GM19395 (cell line): ENCODE measurements around the gene FHOD1.

Source experiments
- ATAC-seq: cut with Tn5 transposase; IDR thresholded peaks from one replicate; pipeline ENCODE4 v1.9.1; 2021; ENCODE audit warnings: mild to moderate bottlenecking, moderate library complexity; ENCODE audit not compliant: unreplicated experiment

Gene FHOD1

DNA sequence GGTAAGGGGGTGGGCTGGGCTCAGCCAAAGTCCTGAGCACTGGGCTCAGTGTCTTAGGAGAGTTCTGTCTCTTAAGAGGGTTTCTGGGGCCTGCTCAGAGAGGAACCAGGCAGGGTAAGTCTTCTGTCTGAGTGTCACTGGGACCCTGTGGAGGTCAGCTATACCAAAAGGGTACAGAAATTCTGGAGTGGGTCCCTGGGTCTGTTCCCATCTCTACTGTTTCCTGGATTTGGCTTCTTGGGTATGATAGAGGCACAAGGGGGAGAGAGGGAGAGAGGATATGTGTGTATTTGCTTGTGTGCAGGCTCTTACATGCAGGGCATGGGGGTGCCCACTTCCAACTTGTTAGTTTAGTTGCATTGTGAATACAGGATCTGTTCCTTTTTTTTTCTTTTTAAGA is 53.7 kb downstream of the FHOD1 start:
- no peak for ATAC-seq

DNA sequence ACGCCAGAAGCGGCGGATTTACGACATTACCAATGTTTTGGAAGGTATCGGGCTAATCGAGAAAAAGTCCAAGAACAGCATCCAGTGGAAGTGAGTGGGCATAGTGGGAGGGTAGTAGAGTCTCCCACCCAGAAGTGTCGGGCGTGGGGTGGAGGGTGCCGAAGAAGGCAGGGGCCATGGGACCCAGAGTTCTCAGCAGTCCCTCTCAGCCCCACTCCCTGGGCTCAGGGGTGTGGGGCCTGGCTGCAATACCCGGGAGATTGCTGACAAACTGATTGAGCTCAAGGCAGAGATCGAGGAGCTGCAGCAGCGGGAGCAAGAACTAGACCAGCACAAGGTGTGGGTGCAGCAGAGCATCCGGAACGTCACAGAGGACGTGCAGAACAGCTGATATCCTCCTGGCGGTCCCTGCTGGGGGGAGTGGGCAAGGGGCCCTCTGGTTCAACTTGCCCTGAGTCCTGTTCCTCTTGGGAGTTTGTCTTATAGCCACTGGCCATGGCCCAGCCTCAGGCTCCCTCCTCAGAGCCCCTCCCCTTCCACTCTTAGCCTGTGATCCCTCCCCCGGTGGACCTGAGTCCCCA is 54.4 kb downstream of the FHOD1 start:
- no peak for ATAC-seq

DNA sequence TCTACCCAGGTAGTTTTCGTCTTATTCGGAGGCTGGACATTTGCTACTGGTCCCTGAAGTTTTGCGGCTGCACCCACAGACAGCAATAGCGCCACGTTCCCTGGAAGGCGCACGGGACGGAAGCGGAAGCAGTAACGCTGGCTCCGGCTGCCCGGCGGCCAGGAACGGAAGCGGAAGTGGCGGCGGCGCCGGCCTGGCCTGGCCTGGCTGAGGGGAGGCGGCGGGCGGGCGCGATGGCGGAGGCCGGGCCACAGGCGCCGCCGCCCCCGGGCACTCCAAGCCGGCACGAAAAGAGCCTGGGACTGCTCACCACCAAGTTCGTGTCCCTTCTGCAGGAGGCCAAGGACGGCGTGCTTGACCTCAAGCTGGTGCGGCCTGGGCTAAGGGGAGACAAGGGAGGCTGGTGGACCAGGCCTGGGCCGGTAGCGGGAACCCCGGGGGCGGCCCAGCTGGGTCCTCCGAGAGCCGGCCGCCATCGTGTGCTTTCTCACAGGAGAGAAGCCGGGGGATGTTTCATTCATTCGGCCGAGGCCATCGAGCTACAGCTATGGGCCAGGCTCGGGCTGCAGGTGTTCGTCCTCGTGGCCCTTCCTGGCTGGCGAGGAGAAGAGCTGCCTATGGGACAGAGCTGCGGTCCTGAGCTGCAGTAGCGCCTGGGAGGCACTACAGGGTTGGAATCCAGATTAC is 55.1 kb downstream of the FHOD1 start, which contains the start of gene E2F4:
Gene E2F4 (plus strand): TSS at position 161 of the 687 bp plus-strand sequence. CDS start 73 bp downstream, at position 234.
- peak; percentile 84 for ATAC-seq

GRCh38 chr16:67191411-67191994 is 55.8 kb downstream of the FHOD1 start:
- ATAC-seq, result peak; percentile 4

GRCh38 chr16:67190448-67191399 is 56.6 kb downstream of the FHOD1 start:
- ATAC-seq, result no peak

DNA sequence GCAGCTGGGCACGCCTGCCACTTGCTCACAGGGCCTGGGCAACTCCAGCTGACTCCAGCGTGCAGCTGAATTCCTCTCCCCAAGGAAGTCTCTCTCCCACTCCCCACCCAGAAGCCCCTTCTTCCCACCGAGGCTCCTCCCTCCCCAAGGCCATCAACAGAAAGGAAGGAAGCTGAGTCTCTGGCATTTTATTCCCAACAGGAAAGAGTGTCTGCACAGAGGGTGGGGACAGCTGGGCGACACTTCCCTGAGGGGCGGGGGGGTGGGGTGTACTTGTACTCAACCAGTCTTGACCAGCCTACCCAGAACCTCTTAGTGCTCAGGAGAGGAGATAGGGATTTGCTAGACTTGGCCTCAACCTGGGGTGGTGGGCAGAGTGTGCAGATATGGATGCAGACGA is 57.2 kb downstream of the FHOD1 start, which contains the start of gene EXOC3L1:
Gene EXOC3L1 (minus strand): TSS at position 96 of the 400 bp plus-strand sequence. CDS start 460 bp downstream, outside the sequence.
- ATAC-seq, result no peak

DNA sequence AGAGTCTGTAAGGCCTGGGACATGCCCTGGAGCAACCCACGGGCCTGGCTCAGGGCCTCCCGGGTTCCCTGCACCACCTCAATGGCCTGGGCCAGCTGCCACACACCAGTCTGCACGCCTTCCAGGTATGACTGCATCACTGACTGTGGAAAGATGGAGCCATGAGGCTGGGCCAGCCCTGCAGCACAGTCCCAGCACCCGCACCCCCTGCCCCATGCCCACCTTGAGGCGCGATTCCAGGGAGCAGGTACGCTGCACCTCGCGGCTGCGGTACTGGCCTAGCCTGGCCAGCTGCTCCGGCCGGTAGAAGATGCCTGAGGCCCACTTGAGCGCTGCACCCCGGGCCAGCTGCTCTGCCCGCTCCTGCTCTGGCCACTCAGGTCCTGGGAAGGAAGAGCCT is 58.5 kb downstream of the FHOD1 start:
- no peak for ATAC-seq

DNA sequence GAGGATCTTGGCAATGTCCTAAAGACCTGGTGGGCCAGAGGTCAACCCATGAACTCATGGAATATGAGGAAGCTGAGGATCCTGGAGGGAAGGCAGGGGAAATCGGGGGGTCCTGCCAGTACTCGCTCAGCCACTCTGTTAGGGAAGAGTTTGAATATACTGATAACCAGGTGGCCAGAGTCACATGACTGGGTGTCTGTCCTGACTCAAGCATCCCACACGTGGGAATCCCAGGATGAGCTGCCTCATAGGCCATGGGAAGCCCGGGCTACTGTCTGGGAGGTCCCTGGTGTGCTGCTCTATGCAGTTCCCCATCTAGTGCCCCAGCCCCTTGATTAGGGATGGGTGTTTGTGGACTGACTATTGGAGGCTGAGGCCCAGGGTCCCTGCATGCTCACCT is 59.0 kb downstream of the FHOD1 start:
- ATAC-seq, result no peak

DNA sequence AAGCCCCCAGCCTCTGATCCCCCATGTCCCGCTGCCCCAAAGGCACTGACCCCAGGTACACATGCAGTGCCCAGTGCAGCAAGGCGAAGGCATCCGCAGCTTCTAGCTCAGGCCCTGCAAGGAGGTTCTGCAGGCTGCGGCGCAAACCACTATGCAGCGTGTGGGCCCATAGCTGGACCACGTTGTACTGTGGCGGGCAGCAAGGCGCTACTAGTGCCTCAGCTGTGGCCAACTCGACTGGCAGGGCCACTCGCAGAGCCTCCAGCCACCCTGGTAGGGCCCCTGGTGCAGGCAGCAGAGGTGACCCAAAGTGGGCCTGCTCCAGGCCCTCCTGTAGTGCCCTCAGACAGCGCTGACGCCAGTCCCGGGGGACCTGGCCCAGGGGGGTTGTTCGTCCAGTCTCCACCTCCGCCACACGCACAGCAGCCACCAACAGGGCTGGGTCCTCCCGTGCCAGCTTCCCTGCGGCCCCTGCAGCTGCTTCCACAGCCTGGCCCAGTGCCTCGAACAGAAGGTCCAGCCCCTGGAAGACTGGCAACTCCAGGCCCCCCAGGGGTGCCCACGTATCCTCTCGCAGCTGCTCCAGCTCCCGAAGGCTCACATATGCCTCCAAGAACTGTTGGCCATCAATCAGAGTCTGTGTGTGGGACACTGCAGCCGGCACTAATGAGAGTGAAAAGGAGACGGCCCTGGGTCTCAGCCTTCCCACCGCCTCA is 59.9 kb downstream of the FHOD1 start:
- ATAC-seq, result no peak

DNA sequence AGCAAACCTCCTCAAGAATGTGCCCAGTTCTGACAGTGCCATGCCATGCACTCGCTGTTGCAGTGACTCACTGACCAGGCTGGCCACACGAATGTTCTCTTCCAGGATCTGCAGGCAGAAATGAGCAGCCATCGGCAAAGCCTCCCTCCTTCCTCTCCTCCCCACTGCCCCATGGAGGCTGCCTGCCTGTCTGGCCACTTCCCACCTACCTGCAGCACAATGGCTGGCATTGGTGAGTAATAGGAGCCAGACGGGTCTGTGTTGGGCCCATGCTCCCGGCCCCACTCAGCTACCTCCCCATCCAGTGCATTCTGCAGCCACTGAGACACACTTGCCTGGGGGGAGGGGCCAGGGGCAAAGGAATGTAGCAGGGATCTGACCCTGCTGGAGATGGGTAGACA is 60.7 kb downstream of the FHOD1 start:
- no peak for ATAC-seq

- ATAC-seq, result no peak
These were observed 61.6 kb downstream of the FHOD1 start for GRCh38 chr16:67185651-67186134.

DNA sequence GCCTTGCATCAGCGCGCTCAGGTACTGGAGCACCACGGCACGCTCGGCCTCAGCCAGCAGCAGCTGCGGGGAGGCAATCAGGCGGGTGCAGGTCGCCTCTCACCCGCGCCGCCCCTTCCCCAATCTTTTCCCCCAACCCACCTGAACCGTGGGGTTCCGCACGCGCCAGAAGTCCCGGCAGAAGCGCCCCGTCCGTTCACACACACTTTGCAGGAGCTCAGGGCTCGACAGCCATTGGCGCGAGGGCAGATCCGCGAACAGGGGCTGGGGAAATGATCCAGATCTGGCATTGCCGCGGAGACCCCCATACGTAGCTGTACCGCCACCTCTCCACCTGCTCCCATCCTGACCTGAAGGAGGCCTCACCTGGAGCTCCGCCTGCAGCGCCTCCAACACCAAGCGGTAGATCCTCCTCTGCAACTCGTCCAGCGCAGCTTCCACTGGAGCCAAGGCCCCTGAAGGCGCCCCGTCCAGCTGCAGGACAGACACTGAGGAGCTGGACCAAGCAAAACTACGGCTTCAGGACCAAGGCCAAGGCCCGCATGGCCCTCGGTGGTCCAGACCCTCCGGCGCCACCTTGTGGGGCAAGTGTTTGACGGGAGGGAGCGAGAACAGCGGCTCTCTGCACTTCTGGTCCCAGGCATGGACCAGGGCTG is 62.2 kb downstream of the FHOD1 start:
- ATAC-seq, result no peak

DNA sequence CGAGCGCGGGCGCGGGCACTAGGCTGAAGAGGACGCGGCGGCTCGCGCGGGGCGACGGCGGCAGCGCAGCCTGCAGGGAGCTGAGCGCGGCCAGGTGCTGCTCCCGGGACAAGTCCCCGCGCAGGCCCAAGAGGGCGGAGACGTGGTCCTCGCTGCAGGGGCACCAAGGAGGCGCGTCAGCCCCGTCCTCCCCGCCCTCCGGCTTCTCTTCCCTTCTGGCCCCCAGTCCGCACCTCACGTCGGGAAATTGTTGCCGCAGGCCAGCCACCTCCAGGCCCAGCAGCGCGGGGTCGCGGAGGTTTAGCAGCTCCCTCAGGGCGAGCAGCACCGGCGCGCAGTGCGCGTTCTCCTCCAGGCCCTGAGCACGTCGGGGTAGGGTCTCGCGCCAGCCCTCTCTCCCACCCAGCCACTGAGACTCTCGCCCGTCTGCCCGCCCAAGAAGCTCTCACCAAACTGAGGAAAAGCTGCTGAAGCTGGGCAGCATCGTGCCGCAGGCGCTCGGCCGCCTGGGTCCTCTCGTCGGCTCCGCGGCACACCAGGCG is 62.8 kb downstream of the FHOD1 start:
- ATAC-seq, result peak; percentile 9

GRCh38 chr16:67183627-67184452 is 63.4 kb downstream of the FHOD1 start, which contains the start of gene MATCAP1:
TSS of gene MATCAP1 (minus strand) at chr16:67183963. CDS start at chr16:67180610, 3,353 bp downstream.
- peak; percentile 92 for ATAC-seq

GRCh38 chr16:67183284-67183626 is 64.0 kb downstream of the FHOD1 start:
- ATAC-seq, result no peak

GRCh38 chr16:67182288-67182687 is 65.0 kb downstream of the FHOD1 start:
- ATAC-seq, result no peak

- ATAC-seq, result no peak
These were observed 65.9 kb downstream of the FHOD1 start for GRCh38 chr16:67181346-67181745.

DNA sequence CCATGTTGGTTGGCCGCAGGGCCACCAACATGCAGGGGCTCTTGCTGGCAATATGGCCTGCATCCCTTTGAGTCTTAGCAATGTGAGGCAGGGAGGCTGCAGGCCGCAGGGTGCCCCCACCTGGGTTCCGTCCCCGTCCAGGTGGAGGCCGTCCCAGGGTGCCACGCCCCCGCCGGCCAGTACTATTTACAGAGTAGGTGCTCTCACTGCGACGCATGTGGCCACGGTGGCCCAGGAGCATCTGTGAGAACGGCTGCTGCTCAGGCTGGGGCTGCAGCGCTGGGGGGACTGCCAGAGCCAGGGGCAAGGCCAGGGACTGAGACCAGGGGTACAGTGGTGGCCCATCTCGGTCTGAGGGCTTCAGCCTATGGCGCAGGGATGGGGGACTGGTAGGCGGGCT is 67.1 kb downstream of the FHOD1 start:
- ATAC-seq, result no peak
